Measurements from ENCODE around the gene C2orf78.
"Not testable (repeated sequence)": the region's sequence is repeated elsewhere in the genome, so short reads cannot be mapped to it uniquely, and the experiment has no call there.

The C2orf78 gene

GRCh38 chr2:73776869-73777519, 7.0 kb upstream of the C2orf78 start:
- DNase-seq (ENCODE audit: low read depth): peak; percentile 23
- H3K4me3 ChIP-seq (ENCODE audit: low read depth, low read length): no peak overlapping the region

- not testable (repeated sequence) for DNase-seq (ENCODE audit: low read depth)
- H3K4me3 ChIP-seq (ENCODE audit: low read depth, low read length): peak overlapping the region; percentile 86
Observed at GRCh38 chr2:73778867-73779466, 5.0 kb upstream of the C2orf78 start.

- H3K4me3 ChIP-seq (ENCODE audit: low read depth, low read length): peak within 1 kb of the TSS; percentile 86
- DNase-seq (ENCODE audit: low read depth): peak; percentile 70
Observed at GRCh38 chr2:73779467-73780236, 4.3 kb upstream of the C2orf78 start, which contains the start of gene DUSP11. TSS of gene DUSP11 (minus strand) at chr2:73780103. CDS start at chr2:73779974, 129 bp downstream.

DNA sequence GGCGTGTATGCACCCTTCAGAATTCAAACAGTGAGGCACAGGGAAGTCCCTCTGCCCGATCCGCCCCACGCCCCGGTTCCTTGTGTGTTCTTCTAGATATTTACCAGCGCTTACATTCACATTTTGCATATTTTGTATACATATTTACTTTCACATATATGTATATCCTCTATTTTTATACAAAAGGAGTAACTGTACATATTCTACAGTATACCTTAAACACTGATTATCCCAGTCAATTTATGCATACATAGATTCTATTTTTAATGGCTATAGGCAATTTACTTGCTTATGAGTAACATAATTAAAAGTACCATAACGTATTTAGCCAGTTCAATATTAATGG, 3.8 kb upstream of the C2orf78 start:
- peak overlapping the region; percentile 86 for H3K4me3 ChIP-seq (ENCODE audit: low read depth, low read length)
- no peak for DNase-seq (ENCODE audit: low read depth)

DNA sequence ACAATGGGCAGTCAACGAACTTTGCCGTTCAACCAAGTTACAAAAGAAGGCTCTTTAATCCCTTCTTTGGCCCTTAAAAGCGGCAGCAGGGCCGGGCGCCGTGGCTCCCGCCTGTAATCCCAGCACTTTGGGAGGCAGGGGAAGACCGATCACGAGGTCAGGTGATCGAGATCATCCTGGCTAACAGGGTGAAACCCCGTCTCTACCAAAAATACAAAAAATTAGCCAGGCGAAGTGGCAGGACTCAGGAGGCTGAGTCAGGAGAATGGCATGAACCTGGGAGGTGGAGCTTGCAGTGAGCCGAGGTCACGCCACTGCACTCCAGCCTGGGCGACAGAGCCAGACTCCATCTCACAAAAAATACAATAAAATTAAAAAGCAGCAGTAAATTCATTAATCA, 581 bp upstream of the C2orf78 start:
- not testable (repeated sequence) for DNase-seq (ENCODE audit: low read depth); H3K4me3 ChIP-seq (ENCODE audit: low read depth, low read length)

- DNase-seq (ENCODE audit: low read depth): no peak
- H3K4me3 ChIP-seq (ENCODE audit: low read depth, low read length): no peak overlapping the region
Observed at GRCh38 chr2:73811878-73812277, 27.9 kb downstream of the C2orf78 start.

GRCh38 chr2:73812635-73813034, 28.7 kb downstream of the C2orf78 start:
- H3K4me3 ChIP-seq (ENCODE audit: low read depth, low read length): no peak overlapping the region
- no peak for DNase-seq (ENCODE audit: low read depth)

DNA sequence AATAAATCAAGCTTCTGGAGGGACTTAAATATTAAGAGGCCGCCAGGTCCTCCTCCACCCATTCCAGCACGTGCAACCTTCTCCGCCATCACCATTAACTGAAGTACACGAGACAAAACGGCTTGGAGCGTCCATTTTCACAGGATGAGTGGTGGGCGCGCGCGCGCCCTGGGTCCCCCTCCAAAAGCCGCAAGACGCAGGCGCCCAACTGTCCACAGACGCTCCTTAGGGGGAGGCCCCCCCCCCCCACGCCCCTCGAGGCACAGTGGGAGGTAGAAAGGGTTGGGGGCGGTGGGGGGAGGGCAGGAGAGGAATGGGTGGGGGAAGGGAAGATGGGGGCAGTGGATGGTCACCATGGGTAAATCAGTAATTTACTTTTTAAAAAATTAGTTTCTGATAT, 34.3 kb downstream of the C2orf78 start:
- DNase-seq (ENCODE audit: low read depth): no peak
- H3K4me3 ChIP-seq (ENCODE audit: low read depth, low read length): no peak overlapping the region

DNA sequence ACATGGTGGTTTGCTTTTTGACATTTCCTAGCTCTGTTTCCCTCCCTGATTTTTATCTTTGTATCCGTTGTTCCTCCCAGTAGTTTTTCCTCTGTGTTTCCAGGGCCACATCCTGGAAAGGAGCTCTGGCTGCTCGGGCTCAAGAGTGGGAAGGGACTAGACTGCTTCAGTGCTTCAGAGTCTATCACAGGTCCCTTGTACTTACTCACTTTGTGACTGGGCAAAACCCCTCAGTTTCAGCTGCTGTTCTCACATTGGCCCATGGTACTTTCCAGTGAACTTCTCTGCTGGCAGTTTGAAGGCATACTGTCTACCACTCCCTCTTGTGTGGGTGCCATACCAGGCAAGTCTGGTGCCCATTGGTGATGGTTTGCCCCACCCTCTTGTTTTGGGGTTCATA, 37.2 kb downstream of the C2orf78 start:
- no peak overlapping the region for H3K4me3 ChIP-seq (ENCODE audit: low read depth, low read length)
- no peak for DNase-seq (ENCODE audit: low read depth)

GRCh38 chr2:73821669-73822068, 37.7 kb downstream of the C2orf78 start:
- DNase-seq (ENCODE audit: low read depth): no peak
- H3K4me3 ChIP-seq (ENCODE audit: low read depth, low read length): no peak overlapping the region

GRCh38 chr2:73822276-73822675, 38.3 kb downstream of the C2orf78 start:
- H3K4me3 ChIP-seq (ENCODE audit: low read depth, low read length): no peak overlapping the region
- no peak for DNase-seq (ENCODE audit: low read depth)

DNA sequence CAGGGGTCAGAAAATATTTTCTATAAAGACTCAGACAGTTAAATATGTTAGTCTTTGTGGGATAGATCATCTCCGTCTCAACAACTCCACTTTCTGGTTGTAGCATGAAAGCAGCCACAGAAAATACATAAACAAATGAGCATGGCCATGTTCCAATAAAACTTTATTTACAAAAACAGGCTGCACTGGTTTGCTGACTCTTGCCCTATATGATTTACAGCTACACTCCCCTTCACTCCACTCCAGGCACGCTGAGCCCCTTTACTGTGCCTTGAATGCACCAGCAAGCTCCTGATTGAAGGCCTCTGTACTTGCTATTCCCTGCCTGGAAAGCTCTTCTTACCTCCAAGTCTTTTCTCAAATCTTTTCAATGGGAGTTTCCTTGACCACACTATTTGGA, 39.0 kb downstream of the C2orf78 start:
- no peak for DNase-seq (ENCODE audit: low read depth)
- H3K4me3 ChIP-seq (ENCODE audit: low read depth, low read length): no peak overlapping the region

DNA sequence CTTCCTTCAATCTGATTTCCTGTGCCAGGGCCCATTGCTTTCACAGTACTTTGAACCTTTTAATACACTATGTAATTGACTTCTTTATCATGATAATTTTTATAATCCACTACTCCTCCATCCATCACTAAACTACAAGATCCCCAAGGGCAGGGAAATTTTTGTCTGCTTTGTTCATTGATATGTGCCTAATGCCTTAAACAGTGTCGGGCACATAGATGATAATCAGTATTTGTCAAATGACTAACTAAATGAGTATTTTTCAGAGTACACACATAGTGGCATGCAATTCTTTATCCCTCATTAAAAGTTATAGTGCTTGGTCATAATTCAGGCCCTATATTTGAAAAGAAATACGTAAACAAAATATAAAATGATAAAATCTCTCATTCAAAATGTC, 39.4 kb downstream of the C2orf78 start:
- no peak overlapping the region for H3K4me3 ChIP-seq (ENCODE audit: low read depth, low read length)
- no peak for DNase-seq (ENCODE audit: low read depth)

DNA sequence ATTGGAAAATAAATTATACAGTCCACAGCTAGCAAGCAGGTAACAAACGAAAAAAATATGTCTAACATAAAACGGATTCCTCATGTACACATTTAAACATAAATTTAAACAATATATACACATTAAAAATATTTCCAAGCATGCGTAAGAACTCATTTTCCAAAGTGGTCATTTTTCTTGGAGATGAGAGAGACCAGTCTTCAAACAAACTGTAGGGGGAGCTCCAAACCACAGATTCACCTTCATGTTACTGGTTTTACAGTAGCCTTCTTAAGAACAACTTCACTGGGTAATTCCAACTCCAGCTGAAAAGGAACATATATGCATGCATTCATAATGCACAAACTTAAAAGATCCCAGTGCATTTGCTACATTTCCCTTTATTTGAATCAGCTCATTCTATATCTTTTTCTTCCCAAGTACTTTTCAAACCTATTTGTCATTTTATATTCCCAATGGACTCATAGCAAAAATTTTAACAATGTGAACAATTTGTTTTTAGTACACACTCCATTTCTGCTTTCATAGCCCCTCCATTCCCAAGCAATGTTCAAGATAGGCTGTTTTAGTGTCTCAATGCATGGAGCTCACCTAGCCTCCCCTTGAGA, 40.0 kb downstream of the C2orf78 start:
- H3K4me3 ChIP-seq (ENCODE audit: low read depth, low read length): no peak overlapping the region
- DNase-seq (ENCODE audit: low read depth): peak; percentile 69

DNA sequence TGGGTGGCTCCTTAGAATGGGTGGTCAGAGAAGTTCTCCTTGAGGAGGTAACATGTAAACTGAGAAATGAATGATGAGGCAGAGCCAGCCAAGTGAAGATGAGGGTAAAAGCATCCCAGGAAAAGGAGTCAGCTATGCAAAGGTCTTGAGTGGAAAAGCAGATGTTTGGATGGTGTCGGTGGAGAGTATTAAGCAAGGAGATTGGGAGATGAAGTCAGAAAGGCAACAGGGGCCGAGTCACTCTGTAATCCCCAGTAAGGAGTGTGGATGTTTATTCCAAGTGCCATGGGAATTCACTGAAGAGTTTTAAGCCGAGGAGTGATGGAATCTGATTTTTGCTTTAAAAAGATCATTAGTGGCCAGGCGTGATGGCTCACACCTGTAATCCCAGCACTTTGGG, 41.4 kb downstream of the C2orf78 start:
- no peak overlapping the region for H3K4me3 ChIP-seq (ENCODE audit: low read depth, low read length)
- DNase-seq (ENCODE audit: low read depth): no peak

DNA sequence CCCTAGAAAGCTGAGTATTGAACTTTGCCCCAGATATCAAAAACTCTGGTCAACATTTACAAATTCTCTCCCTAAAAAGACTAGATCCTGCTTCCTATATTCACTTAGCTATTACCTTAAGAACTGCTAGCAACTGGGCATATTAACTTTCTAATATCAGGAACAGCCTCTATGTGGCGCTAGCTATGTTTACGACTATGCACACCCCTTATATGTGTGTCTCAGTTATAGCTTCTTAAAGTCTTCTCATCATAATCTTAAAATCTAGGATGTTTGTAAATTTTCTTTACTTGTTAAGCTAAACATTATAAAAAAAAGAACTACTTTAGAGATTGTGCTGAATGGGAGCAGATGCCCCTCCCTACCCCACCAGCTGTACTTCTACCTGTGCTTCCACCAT, 43.0 kb downstream of the C2orf78 start:
- no peak overlapping the region for H3K4me3 ChIP-seq (ENCODE audit: low read depth, low read length)
- no peak for DNase-seq (ENCODE audit: low read depth)

- H3K4me3 ChIP-seq (ENCODE audit: low read depth, low read length): peak overlapping the region; percentile 69
- DNase-seq (ENCODE audit: low read depth): no peak
Observed at GRCh38 chr2:73827660-73828388, 43.8 kb downstream of the C2orf78 start.

DNA sequence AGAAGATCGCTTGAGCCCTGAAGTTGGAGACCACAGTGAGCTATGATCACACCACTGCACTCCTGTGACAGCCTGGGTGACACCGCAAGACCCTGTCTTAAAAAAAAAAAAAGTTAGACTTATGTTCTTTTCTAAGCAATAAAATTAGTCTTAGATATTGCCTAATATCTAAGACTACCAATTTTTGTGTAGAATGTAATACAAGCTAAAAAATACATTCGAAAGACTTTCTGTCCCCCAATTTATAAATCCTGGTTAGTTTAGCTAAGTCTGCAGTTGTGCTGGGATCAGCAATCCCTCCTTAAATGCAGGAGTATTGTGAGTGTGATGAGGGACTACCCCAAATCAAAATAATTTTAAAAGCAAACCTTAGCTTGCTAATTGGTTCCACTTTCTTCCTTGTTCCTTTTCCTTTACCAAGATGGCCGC, 44.4 kb downstream of the C2orf78 start:
- DNase-seq (ENCODE audit: low read depth): no peak
- peak overlapping the region; percentile 69 for H3K4me3 ChIP-seq (ENCODE audit: low read depth, low read length)

DNA sequence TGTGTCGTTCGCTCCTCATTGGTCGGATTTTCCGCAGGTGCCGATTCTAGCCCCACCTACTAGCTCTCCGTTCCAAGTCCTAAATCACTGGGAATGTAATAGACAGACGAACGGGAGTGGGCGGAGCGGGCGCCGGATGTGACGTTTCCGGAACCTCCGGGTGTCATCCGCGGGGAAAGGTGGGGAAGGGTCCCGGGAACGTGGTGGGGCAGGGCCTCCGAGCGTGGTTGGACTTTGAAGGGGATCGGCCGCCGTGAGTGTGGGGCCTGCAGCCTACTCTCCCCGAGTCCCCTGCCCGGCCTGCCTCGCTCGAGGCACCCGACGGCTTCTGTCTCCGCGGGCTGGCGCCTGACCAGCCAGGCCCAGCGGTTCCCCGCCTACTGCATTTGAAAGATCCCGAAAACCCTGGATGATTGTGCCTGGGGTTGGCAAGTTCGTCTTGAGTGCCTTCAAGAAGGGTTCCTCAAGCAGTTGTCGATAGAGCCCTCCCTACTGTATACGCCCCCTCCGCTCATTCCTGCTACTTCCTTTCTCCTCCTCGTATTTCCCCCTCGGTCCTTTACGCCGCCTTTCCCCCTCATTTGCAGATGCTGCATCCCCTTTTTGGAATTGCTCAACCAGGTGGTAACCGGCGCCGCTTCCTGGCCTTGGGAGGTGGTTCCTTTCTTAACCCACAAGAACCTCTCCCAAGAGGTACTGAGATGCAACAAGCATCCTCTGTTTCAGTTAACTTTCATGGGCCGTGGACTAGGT, 45.0 kb downstream of the C2orf78 start, which contains the start of gene STAMBP:
STAMBP (plus strand) TSS at position 144 of the 753 bp plus-strand sequence. CDS start 1,896 bp downstream, outside the sequence.
- DNase-seq (ENCODE audit: low read depth): peak; percentile 82
- peak within 1 kb of the TSS; percentile 69 for H3K4me3 ChIP-seq (ENCODE audit: low read depth, low read length)

All from skeletal muscle cell (primary cell).